HepG2 (cell line): ENCODE data around the gene APC2. TPM values are rescaled to one million over a fixed set of nuclear protein-coding genes. Genes with fewer than 3 reads are reported as not detected.

Source experiments
- ARNT2 ChIP-seq: sonication (generic); formaldehyde crosslinking; IDR thresholded peaks from 2 replicates; pipeline ENCODE4 v1.8.0; 2022; ENCODE audit warnings: mild to moderate bottlenecking, low read depth, missing genetic modification reagents, moderate library complexity
- BRCA1 ChIP-seq: sonication (generic); formaldehyde crosslinking; IDR thresholded peaks from 2 replicates; pipeline ENCODE4 v1.4.0; 2020; ENCODE audit warnings: missing genetic modification reagents
- ELF1 ChIP-seq: sonication (generic); formaldehyde crosslinking; IDR thresholded peaks from 2 replicates; pipeline ENCODE4 v1.4.0; 2020; ENCODE audit warnings: missing genetic modification reagents
- KIAA2018 ChIP-seq: sonication (generic); formaldehyde crosslinking; IDR thresholded peaks from 2 replicates; pipeline ENCODE4 v1.5.0; 2020; ENCODE audit warnings: mild to moderate bottlenecking, missing genetic modification reagents, borderline replicate concordance
- PAF1 ChIP-seq: IDR thresholded peaks from 2 replicates; pipeline ENCODE4 v1.6.1; 2016; ENCODE audit warnings: missing genetic modification reagents, missing compliant biosample characterization
- TEAD3 ChIP-seq: optimal IDR thresholded peaks from 2 replicates; pipeline ENCODE3; 2016; ENCODE audit warnings: borderline replicate concordance
- ZBTB10 ChIP-seq: sonication (generic); formaldehyde crosslinking; IDR thresholded peaks from 2 replicates; pipeline ENCODE4 v1.4.0; 2020; ENCODE audit warnings: missing genetic modification reagents, borderline replicate concordance
- ZKSCAN8 ChIP-seq: IDR thresholded peaks from 2 replicates; pipeline ENCODE4 v1.6.1; 2016; ENCODE audit warnings: borderline replicate concordance, missing genetic modification reagents, missing compliant biosample characterization
- ZNF644 ChIP-seq: IDR thresholded peaks from 2 replicates; pipeline ENCODE4 v1.6.1; 2016; ENCODE audit warnings: low read depth
- ZNF772 ChIP-seq: sonication (generic); formaldehyde crosslinking; IDR thresholded peaks from 2 replicates; pipeline ENCODE4 v1.5.0; 2020; ENCODE audit warnings: mild to moderate bottlenecking, missing genetic modification reagents
- polyA plus RNA-seq, 8 experiments: library from polyadenylated mRNA; depleted of rRNA in 3 of 8; stranded (reverse) in 7 of 8; unstranded in 1 of 8; fragments of >200 nt; fragmentation: Illumina TruSeq in 4 of 8; extraction: Trizol in 4 of 8; gene quantifications; 2 replicates each; pipeline versions ENCODE4 v1.2.1 to v1.2.3, GENCODE V29; 2011 to 2016; ENCODE audit warnings: low read depth in 4 of 8, missing spikeins in 1 of 8, mixed read lengths in 1 of 8; ENCODE audit not compliant: insufficient read depth in 1 of 8
- total RNA-seq, 5 experiments: library from RNA; depleted of rRNA; stranded (reverse); fragments of >200 nt; fragmentation: Illumina TruSeq; extraction: Trizol; gene quantifications; 2 replicates each; pipeline ENCODE4 v1.2.3, GENCODE V29; 2016; ENCODE audit warnings: low read depth in 1 of 5
- TF ChIP-seq, protein P1 (sequence below): IDR thresholded peaks from 2 replicates; pipeline ENCODE4 v1.6.1; 2016; ENCODE audit warnings: mild to moderate bottlenecking, missing biosample characterization, missing genetic modification reagents
- TF ChIP-seq, protein P2 (sequence below): sonication (generic); formaldehyde crosslinking; IDR thresholded peaks from 2 replicates; pipeline ENCODE4 v1.5.0; 2020; ENCODE audit warnings: mild to moderate bottlenecking, missing genetic modification reagents

Gene APC2
- total and polyA plus RNA-seq, 2 of the 13 experiments (the other 11 are each of a cell fraction or from before 2014, with no cell fraction given): 0.08 to 0.22 TPM

- peak; percentile 82 for TF ChIP-seq ZNF772
- no peak for TF ChIP-seq ELF1
- TF ChIP-seq TEAD3: no peak
- peak; percentile 58; the same call in 1 of the 2 replicates for TF ChIP-seq ARNT2
- TF ChIP-seq, protein P1, sequence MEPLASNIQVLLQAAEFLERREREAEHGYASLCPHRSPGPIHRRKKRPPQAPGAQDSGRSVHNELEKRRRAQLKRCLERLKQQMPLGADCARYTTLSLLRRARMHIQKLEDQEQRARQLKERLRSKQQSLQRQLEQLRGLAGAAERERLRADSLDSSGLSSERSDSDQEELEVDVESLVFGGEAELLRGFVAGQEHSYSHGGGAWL (CRISPR knock-in tag): 0 out of 2 replicates have a peak, but pooled peaks have one; percentile 21
- TF ChIP-seq ZKSCAN8 (CRISPR knock-in tag): peak; percentile 56; the same call in 1 of the 2 replicates
- TF ChIP-seq PAF1 (CRISPR knock-in tag): no peak
- TF ChIP-seq, protein P2, sequence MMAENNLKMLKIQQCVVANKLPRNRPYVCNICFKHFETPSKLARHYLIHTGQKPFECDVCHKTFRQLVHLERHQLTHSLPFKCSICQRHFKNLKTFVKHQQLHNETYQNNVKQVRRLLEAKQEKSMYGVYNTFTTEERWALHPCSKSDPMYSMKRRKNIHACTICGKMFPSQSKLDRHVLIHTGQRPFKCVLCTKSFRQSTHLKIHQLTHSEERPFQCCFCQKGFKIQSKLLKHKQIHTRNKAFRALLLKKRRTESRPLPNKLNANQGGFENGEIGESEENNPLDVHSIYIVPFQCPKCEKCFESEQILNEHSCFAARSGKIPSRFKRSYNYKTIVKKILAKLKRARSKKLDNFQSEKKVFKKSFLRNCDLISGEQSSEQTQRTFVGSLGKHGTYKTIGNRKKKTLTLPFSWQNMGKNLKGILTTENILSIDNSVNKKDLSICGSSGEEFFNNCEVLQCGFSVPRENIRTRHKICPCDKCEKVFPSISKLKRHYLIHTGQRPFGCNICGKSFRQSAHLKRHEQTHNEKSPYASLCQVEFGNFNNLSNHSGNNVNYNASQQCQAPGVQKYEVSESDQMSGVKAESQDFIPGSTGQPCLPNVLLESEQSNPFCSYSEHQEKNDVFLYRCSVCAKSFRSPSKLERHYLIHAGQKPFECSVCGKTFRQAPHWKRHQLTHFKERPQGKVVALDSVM: peak; percentile 85
- peak; percentile 45; the same call in 1 of the 2 replicates for TF ChIP-seq BRCA1
- peak; percentile 69; the same call in 1 of the 2 replicates for TF ChIP-seq ZBTB10 (CRISPR knock-in tag)
- peak; percentile 78 for TF ChIP-seq ZNF644 (CRISPR knock-in tag)
- TF ChIP-seq KIAA2018 (CRISPR knock-in tag): no peak
Measured at GRCh38 chr19:1400281-1401137, 49.4 kb upstream of the APC2 start (continued).
